Panc1 (cell line): ENCODE measurements around the gene GLIPR2. TPM values are rescaled to one million over a fixed set of nuclear protein-coding genes. Genes with fewer than 3 reads are reported as not detected.

ENCODE experiments used
- ATAC-seq: fragments of 200-7000 bp; cut with Tn5 transposase; 2 replicates; pipeline ENCODE4 v1.9.1; 2020; ENCODE audit warnings: mild to moderate bottlenecking, moderate library complexity
- BruUV-seq: library from RNA; stranded (reverse); fragments of 400-500 nt; replicated peaks from 2 replicates; lab custom pipeline; 2021; lab: Mats Ljungman, UMichigan
- CTCF ChIA-PET: fragments of 300-600 bp; sonication (Branson Sonifier 250); formaldehyde crosslinking; loops from one replicate; lab custom pipeline; 2022; ENCODE audit warnings: antibody characterized with exemption; lab: Charles Lee
- POLR2A ChIA-PET: fragments of 300-600 bp; sonication (Branson Sonifier 250); formaldehyde crosslinking; loops from one replicate; lab custom pipeline; 2022; ENCODE audit warnings: antibody characterized with exemption; lab: Charles Lee
- DNase-seq: peaks from one replicate; pipeline ENCODE4 v3.0.0-alpha.2; 2010; ENCODE audit warnings: low read depth, low spot score
- H3K27ac ChIP-seq: 2 replicates; pipeline ENCODE4 v1.5.1; 2011; ENCODE audit warnings: mild to moderate bottlenecking, low read length, inconsistent platforms
- H3K27me3 ChIP-seq: fragments of 200-500 bp; sonication (Bioruptor generic); 2 replicates; pipeline ENCODE4 v1.6.0; 2014; ENCODE audit warnings: low read length, inconsistent platforms; ENCODE audit not compliant: control insufficient read depth, insufficient read depth
- H3K36me3 ChIP-seq: fragments of 200-500 bp; sonication (Bioruptor generic); 2 replicates; pipeline ENCODE4 v1.5.1; 2014; ENCODE audit warnings: inconsistent platforms, mild to moderate bottlenecking, low read length, moderate library complexity; ENCODE audit not compliant: control insufficient read depth, insufficient read depth
- H3K4me1 ChIP-seq: 2 replicates; pipeline ENCODE4 v1.5.1; 2011; ENCODE audit warnings: inconsistent platforms, mild to moderate bottlenecking, low read length, moderate library complexity; ENCODE audit not compliant: control insufficient read depth, insufficient read depth
- H3K4me3 ChIP-seq, 2 experiments: 2 replicates each; pipeline ENCODE4 v1.5.1; 2011 to 2012; ENCODE audit warnings: low read depth in 2 of 2, low read length in 2 of 2, mild to moderate bottlenecking in 2 of 2, inconsistent platforms in 1 of 2, moderate library complexity in 1 of 2
- H3K9me3 ChIP-seq: fragments of 200-500 bp; sonication (Bioruptor generic); 2 replicates; pipeline ENCODE4 v1.5.1; 2014; ENCODE audit warnings: low read depth, mild to moderate bottlenecking, inconsistent platforms, low read length, moderate library complexity; ENCODE audit not compliant: control insufficient read depth, insufficient read depth
- CTCF ChIP-seq: fragments of 450-650 bp; IDR thresholded peaks from 2 replicates; pipeline ENCODE4 v1.5.1; 2017; ENCODE audit warnings: mild to moderate bottlenecking
- POLR2AphosphoS5 ChIP-seq: IDR thresholded peaks from 2 replicates; pipeline ENCODE4 v1.6.1; 2012; ENCODE audit warnings: mild to moderate bottlenecking, low read depth, low read length, moderate library complexity
- REST ChIP-seq, 2 experiments: IDR thresholded peaks; 2 replicates each; pipeline ENCODE4 v1.6.1; 2011 to 2012; ENCODE audit warnings: low read depth in 2 of 2, control low read depth in 1 of 2, low read length in 1 of 2, mild to moderate bottlenecking in 1 of 2, moderate library complexity in 1 of 2; ENCODE audit not compliant: insufficient read depth in 1 of 2
- SIN3A ChIP-seq: IDR thresholded peaks from 2 replicates; pipeline ENCODE4 v1.6.1; 2012; ENCODE audit warnings: low read depth, mild to moderate bottlenecking, low read length, moderate library complexity, borderline replicate concordance; ENCODE audit not compliant: insufficient read depth
- TCF7L2 ChIP-seq: IDR thresholded peaks from 2 replicates; pipeline ENCODE4 v1.6.1; 2011; ENCODE audit warnings: mild to moderate bottlenecking, low read depth, low read length, inconsistent platforms
- in situ Hi-C: cut with HindIII; loops from 2 replicates; pipeline ENCODE4 v1.10.0; 2016; ENCODE audit warnings: low sequenced_read_pairs, low pct_unique_long_range_greater_than_20kb
- intact Hi-C: fragments of 100-400 bp; cut with micrococcal nuclease; formaldehyde crosslinking; loops from one replicate; pipeline ENCODE4 v1.10.0; 2022; ENCODE audit not compliant: unreplicated experiment
- total RNA-seq: library from RNA; stranded (reverse); gene quantifications from one replicate; pipeline ENCODE4 v1.2.1, GENCODE V29; 2021; ENCODE audit not compliant: unreplicated experiment

The GLIPR2 gene
- total RNA-seq, 1 experiment from 2014 or later: 4.9 TPM

- TF ChIP-seq SIN3A (no peak), REST (IDR thresholded peaks at IDR 0.05; ENCODE audit: insufficient read depth in 1 of 2, low read depth in 2 of 2, low read length in 1 of 2) (no peak), CTCF (no peak), POLR2AphosphoS5 (no peak), TCF7L2 (no peak)
- ChIA-PET CTCF (interaction anchor here (0.5 to 2.8 kb wide), 10 partner anchors 8 to 1197 kb away, joined by 3 to 10 read pairs (median 5); no protein-coding TSS in a partner anchor), POLR2A (interaction anchor here (0.5 to 1.8 kb wide), 18 partner anchors 8 to 395 kb away, joined by 3 to 13 read pairs (median 4); no protein-coding TSS in a partner anchor)
- H3K4me3 ChIP-seq: peak overlapping the region; percentile 78 to 97
- peaks cover 4% of the 10 kb centered on the region; the same call in 1 of the 2 replicates for H3K36me3 ChIP-seq
- peak overlapping the region; percentile 99 for H3K27ac ChIP-seq
- in situ Hi-C loops: no loop called here
- H3K9me3 ChIP-seq: no peaks in the 10 kb centered on the region
- no peak for DNase-seq
- no peaks in the 10 kb centered on the region for H3K27me3 ChIP-seq
- BruUV-seq: no TSS peak
- intact Hi-C loops: no loop called here
- ATAC-seq: no peak
- peaks cover 30% of the 10 kb centered on the region for H3K4me1 ChIP-seq
Measured at GRCh38 chr9:36189976-36190375, 53.4 kb downstream of the GLIPR2 start.

GRCh38 chr9:36190388-36191289, 54.1 kb downstream of the GLIPR2 start, which contains the start of gene CLTA:
Gene CLTA (plus strand): TSS chr9:36190921. CDS start chr9:36191057, 136 bp downstream.
- CTCF ChIA-PET: interaction anchor here (0.6 to 2.8 kb wide), 7 partner anchors 8 to 1197 kb away, joined by 4 to 10 read pairs (median 5); no protein-coding TSS in a partner anchor
- Histone ChIP-seq H3K36me3 (peaks cover 8% of the 10 kb centered on the region), H3K4me1 (peaks cover 30% of the 10 kb centered on the region), H3K9me3 (no peaks in the 10 kb centered on the region), H3K27me3 (no peaks in the 10 kb centered on the region), H3K27ac (peak within 1 kb of the TSS; percentile 99), H3K4me3 (peak within 1 kb of the TSS; percentile 78 to 97)
- in situ Hi-C loops: no loop called here
- intact Hi-C loops: no loop called here
- BruUV-seq: no TSS peak
- peak; percentile 99 for DNase-seq
- TF ChIP-seq REST (IDR thresholded peaks at IDR 0.05; ENCODE audit: insufficient read depth in 1 of 2, low read depth in 2 of 2, low read length in 1 of 2) (no peak), TCF7L2 (peak; percentile 33; the same call in 1 of the 2 replicates)
- POLR2A ChIA-PET: interaction anchor here (0.5 to 1.8 kb wide), 20 partner anchors 9 to 551 kb away, joined by 3 to 8 read pairs (median 4); no protein-coding TSS in a partner anchor
- ATAC-seq: peak; percentile 99
